K562 (cell line): Measurements from ENCODE around the gene PRRC2B. TPM values are rescaled to one million over a fixed set of nuclear protein-coding genes. Genes with fewer than 3 reads are reported as not detected.

Source experiments
- ATAC-seq: fragments of 200-7000 bp; cut with Tn5 transposase; 3 replicates; pipeline ENCODE4 v1.9.1; 2020; ENCODE audit warnings: moderate library complexity
- BruUV-seq: library from RNA; stranded (reverse); fragments of 400-500 nt; replicated peaks from 2 replicates; lab custom pipeline; 2021; lab: Mats Ljungman, UMichigan
- CTCF ChIA-PET: fragments of 300-600 bp; formaldehyde crosslinking; extraction: SDS; loops from one replicate; lab custom pipeline; 2021; ENCODE audit warnings: low intra/inter-chr PET ratio; lab: Yijun Ruan, JAX
- POLR2A ChIA-PET: fragments of 300-600, 350-650 bp; sonication (Branson Sonifier 250); formaldehyde crosslinking; extraction: SDS; loops from one replicate; lab custom pipeline; 2021; ENCODE audit warnings: antibody characterized with exemption, inconsistent platforms; lab: Yijun Ruan, JAX
- DNase-seq, 4 experiments: peaks; one replicate each; pipeline versions ENCODE4 v3.0.0 to v3.0.0-alpha.2; 2011 to 2018; ENCODE audit warnings: low spot score in 3 of 4, mixed read lengths in 3 of 4; ENCODE audit errors: extremely low read depth in 1 of 4
- FAIRE-seq: peaks from 2 replicates; lab custom pipeline; 2011; peaks lifted over from hg19 to GRCh38; lab: Jason Lieb, UNC
- H2AFZ ChIP-seq: 2 replicates; pipeline ENCODE4 v1.6.0; 2011; ENCODE audit warnings: low read depth, low read length, control low read depth, inconsistent platforms
- H3K27ac ChIP-seq: fragments of 200-600 bp; 3 replicates; pipeline ENCODE4 v1.8.0; 2011; ENCODE audit warnings: low read depth, mild to moderate bottlenecking, control low read depth, inconsistent platforms, low read length, moderate library complexity, mixed read lengths; ENCODE audit errors: extremely low read depth
- H3K27me3 ChIP-seq, 2 experiments: fragments of 300-600 bp in 1 of 2; 2 replicates in 1 of 2; 3 replicates in 1 of 2; pipeline versions ENCODE4 v1.6.0 to v1.8.0; 2011; ENCODE audit warnings: inconsistent platforms in 2 of 2, low read length in 2 of 2, mild to moderate bottlenecking in 1 of 2, mixed read lengths in 1 of 2, moderate library complexity in 1 of 2; ENCODE audit not compliant: control insufficient read depth in 2 of 2, insufficient read depth in 2 of 2
- H3K36me3 ChIP-seq: fragments of 300-600 bp; 3 replicates; pipeline ENCODE4 v1.8.0; 2011; ENCODE audit warnings: mild to moderate bottlenecking, low read length, inconsistent platforms; ENCODE audit not compliant: control insufficient read depth, insufficient read depth
- H3K4me1 ChIP-seq, 2 experiments: fragments of 200-600 bp in 1 of 2; replicated peaks in 1 of 2; 2 replicates in 1 of 2; 3 replicates in 1 of 2; pipeline versions ENCODE4 v1.5.1 to v1.8.0; 2011; ENCODE audit warnings: inconsistent platforms in 2 of 2, low read length in 2 of 2, mild to moderate bottlenecking in 1 of 2, mixed read lengths in 1 of 2, moderate library complexity in 1 of 2; ENCODE audit not compliant: control insufficient read depth in 2 of 2, insufficient read depth in 2 of 2
- H3K4me2 ChIP-seq: 2 replicates; pipeline ENCODE4 v1.6.1; 2011; ENCODE audit warnings: low read length, control low read depth, inconsistent platforms, mixed read lengths; ENCODE audit not compliant: insufficient read depth
- H3K4me3 ChIP-seq: fragments of 200-600 bp; sonication (generic), shearing (Covaris generic); 2 replicates; pipeline ENCODE4 v1.5.1; 2016; ENCODE audit warnings: control low read depth, inconsistent platforms
- H3K79me2 ChIP-seq: fragments of 200-600 bp; 3 replicates; pipeline ENCODE4 v1.8.0; 2011; ENCODE audit warnings: low read length, inconsistent platforms; ENCODE audit not compliant: control insufficient read depth, insufficient read depth
- H3K9ac ChIP-seq, 2 experiments: 2 replicates each; pipeline versions ENCODE4 v1.6.0 to v1.6.1; 2011; ENCODE audit warnings: low read depth in 2 of 2, low read length in 2 of 2, control low read depth in 1 of 2, inconsistent platforms in 1 of 2, mild to moderate bottlenecking in 1 of 2, mixed read lengths in 1 of 2; ENCODE audit not compliant: insufficient read depth in 1 of 2
- H3K9me1 ChIP-seq: one replicate; pipeline ENCODE4 v1.6.0; 2011; ENCODE audit warnings: inconsistent platforms, mild to moderate bottlenecking, low read length, moderate library complexity; ENCODE audit not compliant: control insufficient read depth, insufficient read depth
- H3K9me3 ChIP-seq: replicated peaks from 2 replicates; pipeline ENCODE4 v1.5.1; 2011; ENCODE audit warnings: low read depth, low read length, inconsistent platforms; ENCODE audit not compliant: control insufficient read depth, insufficient read depth
- H4K20me1 ChIP-seq: replicated peaks from 2 replicates; pipeline ENCODE4 v1.6.1; 2011; ENCODE audit warnings: low read length, inconsistent platforms, mixed read lengths; ENCODE audit not compliant: control insufficient read depth, insufficient read depth
- FOXP1 ChIP-seq: sonication (generic); formaldehyde crosslinking; IDR thresholded peaks from 2 replicates; pipeline ENCODE4 v1.8.0; 2022; ENCODE audit warnings: mild to moderate bottlenecking, missing genetic modification reagents
- HNRNPL ChIP-seq: fragments of 200-400 bp; formaldehyde crosslinking; IDR thresholded peaks from 2 replicates; pipeline ENCODE4 v1.6.1; 2017; ENCODE audit warnings: low read depth, mild to moderate bottlenecking, low read length
- KLF6 ChIP-seq: fragments of 250-450 bp; sonication (Bioruptor Pico); IDR thresholded peaks from 2 replicates; pipeline ENCODE4 v1.4.0; 2020; ENCODE audit warnings: mild to moderate bottlenecking, moderate library complexity, borderline replicate concordance
- MCM5 ChIP-seq: fragments of 450-650 bp; IDR thresholded peaks from 2 replicates; pipeline ENCODE4 v1.6.1; 2016; ENCODE audit warnings: low read depth
- NR2C1 ChIP-seq, 2 experiments: fragments of 450-650 bp; IDR thresholded peaks; 2 replicates each; pipeline ENCODE4 v1.6.1; 2017; ENCODE audit warnings: mild to moderate bottlenecking in 2 of 2, antibody characterized with exemption in 1 of 2, inconsistent platforms in 1 of 2, missing compliant biosample characterization in 1 of 2, missing genetic modification characterization in 1 of 2
- PRMT5 ChIP-seq: sonication (generic); formaldehyde crosslinking; IDR thresholded peaks from 2 replicates; pipeline ENCODE4 v1.5.0; 2020; ENCODE audit warnings: missing genetic modification reagents
- SIX5 ChIP-seq, 2 experiments: IDR thresholded peaks; 2 replicates each; pipeline ENCODE4 v1.6.1; 2011; ENCODE audit warnings: low read length in 2 of 2, borderline replicate concordance in 1 of 2, low read depth in 1 of 2, mild to moderate bottlenecking in 1 of 2, moderate library complexity in 1 of 2; ENCODE audit not compliant: insufficient read depth in 1 of 2
- ZNF583 ChIP-seq: fragments of 250-450 bp; sonication (Bioruptor Pico); IDR thresholded peaks from 2 replicates; pipeline ENCODE4 v1.4.0; 2020
- WGBS: fragments of 100-300 bp; shearing (Covaris generic); methylation state at CpG from one replicate; pipeline ENCODE4 v1.1.6; 2016; ENCODE audit warnings: low coverage, mixed read lengths; ENCODE audit not compliant: insufficient coverage; ENCODE audit errors: missing lambda C conversion rate; 5-methylcytosine and 5-hydroxymethylcytosine counted together
- in situ Hi-C: fragments of 300-500 bp; cut with MboI; formaldehyde crosslinking; loops from 4 replicates; pipeline ENCODE4 v1.15.0; 2018; ENCODE audit warnings: inconsistent platforms, mixed read lengths
- intact Hi-C: fragments of 100-400 bp; cut with micrococcal nuclease; formaldehyde crosslinking; loops from 2 replicates; pipeline ENCODE4 v1.14.2; 2022
- polyA plus RNA-seq, 8 experiments: library from polyadenylated mRNA; depleted of rRNA in 4 of 8; stranded (reverse) in 5 of 8; unstranded in 3 of 8; fragments of >200 nt; fragmentation: Nextera tagmentation in 2 of 8; fragmentation: Illumina TruSeq in 1 of 8; extraction: Ambion mirVana in 2 of 8; extraction: Trizol in 1 of 8; gene quantifications; 2 replicates each; pipeline versions ENCODE4 v1.2.1 to v1.2.3, GENCODE V29; 2011 to 2014; ENCODE audit warnings: inconsistent platforms in 1 of 8, missing spikeins in 1 of 8
- total RNA-seq, 7 experiments: library from RNA; depleted of rRNA in 6 of 7; stranded (reverse); fragments of >200 nt in 6 of 7; fragmentation: Illumina TruSeq in 2 of 7; extraction: Trizol in 2 of 7; gene quantifications; 2 replicates each; pipeline versions ENCODE4 v1.2.1 to v1.2.3, GENCODE V29; 2011 to 2021; ENCODE audit warnings: low replicate concordance in 1 of 7
- TF ChIP-seq, protein P1 (sequence below): sonication (generic); formaldehyde crosslinking; IDR thresholded peaks from 2 replicates; pipeline ENCODE4 v1.8.1; 2023; ENCODE audit warnings: mild to moderate bottlenecking, missing genetic modification reagents

PRRC2B gene
- total and polyA plus RNA-seq, 9 of the 15 experiments (the other 6 are each of a cell fraction or from before 2014, with no cell fraction given), result 0.34 to 125 (median 30.9) TPM

DNA sequence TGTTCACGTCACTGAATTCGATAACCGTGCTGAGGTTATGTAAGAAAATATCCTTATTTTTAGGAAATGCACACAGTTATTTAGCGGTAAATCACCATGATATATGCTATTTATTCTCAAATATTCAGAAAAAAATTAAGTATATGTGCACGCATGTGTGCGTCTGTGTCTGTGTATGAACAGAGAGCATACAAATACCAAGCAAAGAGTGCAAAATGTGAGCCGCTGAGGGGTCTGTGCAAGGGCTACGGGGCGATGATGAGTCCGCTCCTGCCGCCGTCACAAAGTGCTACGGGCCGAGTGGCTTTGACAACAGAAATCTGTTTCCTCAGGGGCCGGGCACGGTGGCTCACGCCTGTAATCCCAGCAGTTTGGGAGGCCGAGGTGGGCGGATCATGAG lies 144.1 kb downstream of the PRRC2B start (continued):
- TF ChIP-seq, protein P1, sequence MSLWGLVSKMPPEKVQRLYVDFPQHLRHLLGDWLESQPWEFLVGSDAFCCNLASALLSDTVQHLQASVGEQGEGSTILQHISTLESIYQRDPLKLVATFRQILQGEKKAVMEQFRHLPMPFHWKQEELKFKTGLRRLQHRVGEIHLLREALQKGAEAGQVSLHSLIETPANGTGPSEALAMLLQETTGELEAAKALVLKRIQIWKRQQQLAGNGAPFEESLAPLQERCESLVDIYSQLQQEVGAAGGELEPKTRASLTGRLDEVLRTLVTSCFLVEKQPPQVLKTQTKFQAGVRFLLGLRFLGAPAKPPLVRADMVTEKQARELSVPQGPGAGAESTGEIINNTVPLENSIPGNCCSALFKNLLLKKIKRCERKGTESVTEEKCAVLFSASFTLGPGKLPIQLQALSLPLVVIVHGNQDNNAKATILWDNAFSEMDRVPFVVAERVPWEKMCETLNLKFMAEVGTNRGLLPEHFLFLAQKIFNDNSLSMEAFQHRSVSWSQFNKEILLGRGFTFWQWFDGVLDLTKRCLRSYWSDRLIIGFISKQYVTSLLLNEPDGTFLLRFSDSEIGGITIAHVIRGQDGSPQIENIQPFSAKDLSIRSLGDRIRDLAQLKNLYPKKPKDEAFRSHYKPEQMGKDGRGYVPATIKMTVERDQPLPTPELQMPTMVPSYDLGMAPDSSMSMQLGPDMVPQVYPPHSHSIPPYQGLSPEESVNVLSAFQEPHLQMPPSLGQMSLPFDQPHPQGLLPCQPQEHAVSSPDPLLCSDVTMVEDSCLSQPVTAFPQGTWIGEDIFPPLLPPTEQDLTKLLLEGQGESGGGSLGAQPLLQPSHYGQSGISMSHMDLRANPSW (CRISPR knock-in tag), result no peak

DNA sequence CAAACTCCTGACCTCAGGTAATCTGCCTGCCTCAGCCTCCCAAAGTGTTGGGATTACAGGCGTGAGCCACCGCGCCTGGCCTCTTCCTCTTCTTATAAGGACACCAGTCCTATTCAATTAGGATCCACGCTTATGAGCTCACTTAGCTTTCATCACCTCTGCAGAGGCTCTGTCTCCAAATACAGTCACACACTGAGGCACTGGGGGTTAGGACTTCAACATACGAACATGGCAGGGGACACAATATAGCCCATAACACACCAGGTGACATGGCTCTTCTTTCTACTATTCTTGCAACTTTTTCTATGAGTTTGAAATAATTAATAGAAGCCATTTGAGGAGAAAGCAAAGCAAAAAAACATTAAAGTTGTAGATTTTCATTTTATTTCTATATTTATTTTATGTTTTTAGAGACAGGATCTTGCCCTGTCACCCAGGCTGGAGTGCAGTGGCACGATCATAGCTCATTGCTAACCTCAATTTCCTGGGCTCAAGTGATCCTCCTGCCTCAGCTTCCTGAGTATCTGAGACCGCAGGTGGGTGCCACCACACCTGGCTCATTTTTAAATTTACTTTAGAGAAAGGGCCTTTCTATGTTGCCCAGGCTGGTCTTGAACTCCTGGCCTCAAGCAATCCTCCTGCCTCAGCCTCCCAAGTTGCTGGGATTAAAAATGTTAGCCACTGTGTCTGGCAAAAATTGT lies 145.5 kb downstream of the PRRC2B start:
- ChIA-PET POLR2A (interaction anchor here (0.7 kb wide), 1 partner anchor 250 kb away, joined by 3 read pairs; no protein-coding TSS in a partner anchor), CTCF (no interaction called here)
- in situ Hi-C loops (no loop called here), intact Hi-C loops (no loop called here)
- Histone ChIP-seq H2AFZ (no peak overlapping the region), H3K9me1 (no peaks in the 10 kb centered on the region), H3K4me1 (peaks cover 9 to 10% of the 10 kb centered on the region in 2 experiments; a peak in 3 of 5 replicates), H3K4me2 (no peak overlapping the region), H3K27me3 (peaks cover 6 to 16% of the 10 kb centered on the region in 2 experiments; a peak in 3 of 5 replicates), H3K79me2 (no peaks in the 10 kb centered on the region), H3K27ac (no peak overlapping the region), H3K4me3 (no peak overlapping the region), H4K20me1 (no peaks in the 10 kb centered on the region), H3K9me3 (peaks cover 7% of the 10 kb centered on the region), H3K36me3 (no peaks in the 10 kb centered on the region), H3K9ac (no peak overlapping the region)
- ATAC-seq (no peak), FAIRE-seq (no peak), DNase-seq (no peak)
- BruUV-seq, result no TSS peak
- WGBS, result 11% methylated on average over 7 of the region's 7 CpGs
- TF ChIP-seq MCM5 (no peak), ZNF583 (CRISPR knock-in tag) (no peak), PRMT5 (no peak), FOXP1 (CRISPR knock-in tag) (no peak), SIX5 (IDR thresholded peaks at IDR 0.05; ENCODE audit: borderline replicate concordance in 1 of 2, insufficient read depth in 1 of 2, low read depth in 1 of 2, low read length in 2 of 2) (no peak), HNRNPL (no peak), NR2C1 (IDR thresholded peaks at IDR 0.05) (no peak), NR2C1 (tag; IDR thresholded peaks at IDR 0.05) (no peak), KLF6 (CRISPR knock-in tag) (no peak)
